Measurements from ENCODE around the gene NEGR1.

NEGR1 gene

DNA sequence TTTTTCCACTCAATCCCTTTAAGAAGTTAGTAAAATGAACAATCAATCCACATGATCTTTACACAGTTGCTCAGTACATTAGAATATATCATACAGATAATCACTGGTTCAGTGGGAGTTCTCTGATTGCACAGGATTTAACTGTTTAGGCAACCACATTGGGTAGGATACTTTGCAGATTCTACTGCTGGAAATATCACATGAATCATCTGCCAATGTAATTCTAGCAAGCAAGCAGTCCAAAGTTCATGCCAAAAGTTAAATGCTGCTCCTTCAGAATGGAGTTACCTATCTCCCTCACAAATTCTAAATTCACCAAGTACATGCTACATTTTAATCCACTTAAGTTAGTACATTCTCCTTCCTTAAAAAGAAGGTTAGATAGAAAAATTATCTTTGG is 52.4 kb downstream of the NEGR1 start:
- DNase-seq: no peak

DNA sequence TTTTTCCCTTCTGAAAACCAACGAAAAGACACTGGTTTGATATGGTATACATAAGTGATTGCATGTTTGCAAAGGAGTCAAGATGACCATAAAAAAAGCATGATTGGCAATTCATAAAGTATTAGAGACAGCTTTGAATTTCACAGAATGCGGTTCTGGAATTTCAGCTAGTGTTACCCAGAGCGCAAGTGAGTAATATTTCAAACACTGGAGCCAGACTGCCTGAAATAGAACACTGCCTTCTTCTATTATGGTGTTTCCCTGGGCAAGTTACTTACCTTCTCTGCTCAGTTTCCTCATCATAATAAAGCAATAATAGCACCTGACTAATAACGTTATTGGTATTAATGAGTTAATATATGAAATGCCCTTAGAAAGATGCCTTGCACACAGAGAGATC is 54.7 kb downstream of the NEGR1 start:
- no peak for DNase-seq

DNA sequence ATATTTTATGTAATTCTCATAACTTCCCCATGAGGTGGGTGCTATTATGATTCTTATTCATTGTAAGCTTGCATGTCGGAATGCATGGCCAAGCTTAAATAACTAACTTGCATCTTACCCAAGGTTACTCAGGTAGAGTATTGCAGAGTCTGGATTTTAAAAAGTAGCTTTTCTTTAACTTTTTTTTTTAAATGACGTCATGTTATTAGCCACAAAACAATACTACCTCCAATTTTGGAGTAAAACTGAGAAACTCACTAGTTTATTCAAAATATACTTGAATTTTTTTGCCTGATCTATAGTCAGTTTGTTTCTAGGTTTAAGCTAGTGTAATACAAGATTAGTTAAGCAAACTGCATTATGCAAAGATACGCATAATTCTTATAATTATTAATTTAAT is 57.8 kb downstream of the NEGR1 start:
- no peak for DNase-seq

DNA sequence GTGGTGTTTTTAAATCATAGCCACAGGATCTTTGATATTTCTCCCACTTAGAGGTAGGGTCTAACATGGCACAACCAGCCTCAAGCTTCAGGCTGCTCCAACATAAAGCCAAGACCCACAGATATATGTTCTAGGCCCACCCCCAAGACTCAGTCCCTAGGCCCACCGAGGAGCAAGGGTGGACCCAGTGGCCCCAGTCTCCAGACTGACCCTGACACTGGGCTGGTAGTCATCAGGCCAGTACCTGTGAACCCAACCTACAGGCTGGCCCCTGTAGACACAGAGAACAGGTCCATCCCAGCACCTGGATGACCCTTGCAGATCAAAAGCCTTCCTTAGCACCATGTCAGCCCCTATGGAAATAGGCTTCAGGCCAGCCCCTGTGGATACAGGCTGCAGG is 60.5 kb downstream of the NEGR1 start:
- DNase-seq: no peak

DNA sequence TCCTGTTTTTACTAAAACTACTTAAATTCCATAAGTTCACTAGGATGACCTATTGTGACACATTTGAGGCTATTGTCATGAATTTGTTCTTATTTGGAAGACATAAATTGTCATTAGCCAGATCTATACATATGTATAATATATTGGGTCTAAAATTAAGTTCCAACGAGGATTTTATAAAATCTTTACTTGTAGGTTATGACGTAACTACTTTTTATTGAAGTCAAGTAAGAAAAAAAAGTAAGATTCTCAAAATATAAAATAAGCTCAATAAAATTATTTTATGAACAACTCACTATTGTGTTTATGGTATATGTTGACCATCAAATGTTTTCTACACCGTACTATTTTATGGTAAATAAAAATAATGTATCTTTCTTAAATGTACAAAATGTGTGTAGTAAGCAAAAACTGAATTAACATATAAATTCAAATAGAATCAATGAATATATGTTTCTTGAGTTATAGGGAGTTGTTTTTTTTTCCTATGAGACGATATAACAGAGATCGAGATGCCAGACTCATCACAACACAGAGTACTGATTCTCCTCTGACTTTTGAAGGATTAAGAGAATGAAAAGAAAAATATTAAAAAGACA is 64.1 kb downstream of the NEGR1 start:
- no peak for DNase-seq

DNA sequence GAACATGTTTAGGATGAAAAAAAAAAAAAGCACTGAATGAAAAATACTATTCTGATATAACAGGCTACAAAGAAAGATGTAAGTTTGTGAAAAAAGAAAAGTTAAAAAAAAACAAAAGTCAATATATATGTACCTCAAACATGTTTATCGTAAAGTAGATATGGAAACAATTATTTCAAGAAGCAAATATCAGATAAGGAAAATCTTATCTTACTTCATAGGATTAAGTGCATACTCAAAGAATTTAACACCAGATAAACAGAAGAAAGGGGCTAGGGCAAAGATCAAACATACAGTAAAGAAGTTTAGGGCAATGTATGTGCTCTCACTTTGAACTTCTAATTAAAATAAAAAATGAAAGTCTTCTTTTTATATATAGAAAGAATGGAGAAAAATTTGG is 75.3 kb downstream of the NEGR1 start:
- DNase-seq: no peak

DNA sequence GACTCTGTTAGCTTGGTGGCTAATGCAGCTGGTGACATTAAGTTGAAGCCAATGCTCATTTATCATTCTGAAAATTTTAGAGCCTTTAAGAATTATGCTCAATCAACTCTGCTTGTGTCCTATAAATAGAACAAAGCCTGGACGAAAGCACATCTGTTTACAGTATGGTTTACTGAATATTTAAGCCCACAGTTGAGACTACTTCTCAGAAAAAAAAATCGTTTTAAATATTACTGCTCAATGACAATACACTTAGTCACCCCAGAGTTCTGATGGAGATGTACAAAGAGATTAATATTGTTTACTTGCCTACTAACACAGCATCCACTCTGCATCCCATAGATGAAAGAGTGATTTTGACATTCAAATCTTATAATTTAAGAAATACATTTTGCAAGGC is 79.6 kb downstream of the NEGR1 start:
- no peak for DNase-seq

DNA sequence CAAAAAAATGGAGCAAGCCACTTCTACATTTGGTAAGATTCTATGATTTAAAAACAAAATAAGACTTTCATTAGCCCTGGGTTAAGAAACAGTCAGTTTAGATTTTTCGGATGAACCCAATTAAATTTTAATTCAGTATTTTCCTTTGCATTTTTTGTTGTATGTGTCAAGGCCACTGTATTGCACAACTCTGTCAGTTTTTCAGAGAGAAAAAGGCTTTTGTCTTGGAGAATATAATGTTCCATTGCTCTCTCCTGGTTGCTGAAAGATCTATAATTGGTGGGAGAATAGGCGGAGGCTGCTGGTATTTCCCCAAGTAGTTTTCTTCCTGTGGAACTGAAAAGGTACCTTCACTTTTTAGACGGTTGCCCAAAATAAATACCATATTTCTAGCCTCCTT is 84.6 kb downstream of the NEGR1 start:
- no peak for DNase-seq

DNA sequence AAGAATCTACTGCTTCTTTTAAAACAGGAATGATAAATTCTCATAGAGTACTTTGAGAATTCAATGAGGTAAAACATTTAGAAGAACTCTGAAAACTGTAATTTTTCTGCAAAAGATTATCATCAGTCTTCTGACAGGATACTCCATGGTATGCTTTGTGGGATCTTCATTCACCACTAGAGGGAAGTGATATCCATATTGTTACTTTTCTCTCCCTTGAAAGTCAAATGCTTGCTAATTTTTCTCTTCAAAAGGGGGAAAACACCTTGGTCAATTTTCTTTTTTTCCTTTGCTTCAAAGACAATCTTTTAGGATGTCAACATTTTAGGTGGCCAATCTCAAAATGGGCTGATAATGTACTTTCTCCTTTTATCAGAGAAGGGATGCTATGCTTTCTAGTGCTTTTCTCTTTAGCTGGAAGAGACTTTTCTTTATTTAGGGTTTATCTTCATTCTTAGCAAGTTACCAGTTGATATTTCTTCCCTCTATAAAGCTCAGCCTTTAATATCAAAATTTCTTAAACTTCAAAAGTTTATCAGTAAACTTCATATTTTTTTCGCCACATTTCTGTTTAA is 95.5 kb downstream of the NEGR1 start:
- no peak for DNase-seq

DNA sequence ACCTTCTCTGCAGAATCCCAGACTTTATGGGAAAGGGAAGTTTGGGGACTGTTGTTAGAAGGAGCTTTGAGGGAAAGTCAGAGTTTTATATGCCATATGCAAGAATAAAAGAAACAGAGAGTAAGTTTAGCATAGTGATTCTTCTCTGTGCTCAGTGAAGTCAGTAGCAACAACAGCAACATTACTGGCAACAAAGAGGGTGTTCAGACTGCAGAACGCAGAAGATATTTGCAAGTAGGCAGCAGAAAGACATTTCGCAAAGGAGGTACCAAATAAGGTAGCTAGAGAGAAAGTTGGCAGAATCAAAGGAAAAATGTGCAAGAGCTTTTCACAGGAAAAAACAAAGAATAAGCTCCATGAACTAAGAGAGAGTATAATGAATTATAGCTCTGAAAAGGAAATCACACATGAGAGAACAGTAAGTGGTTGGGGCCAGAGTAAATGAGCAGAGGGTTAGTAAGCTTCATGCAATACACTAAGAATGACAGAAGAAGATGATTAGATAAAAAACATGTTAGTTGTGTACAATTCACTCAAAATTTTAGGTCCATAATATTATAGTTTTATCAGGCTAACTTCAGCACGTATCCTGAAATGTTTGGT is 98.1 kb downstream of the NEGR1 start:
- DNase-seq: no peak

DNA sequence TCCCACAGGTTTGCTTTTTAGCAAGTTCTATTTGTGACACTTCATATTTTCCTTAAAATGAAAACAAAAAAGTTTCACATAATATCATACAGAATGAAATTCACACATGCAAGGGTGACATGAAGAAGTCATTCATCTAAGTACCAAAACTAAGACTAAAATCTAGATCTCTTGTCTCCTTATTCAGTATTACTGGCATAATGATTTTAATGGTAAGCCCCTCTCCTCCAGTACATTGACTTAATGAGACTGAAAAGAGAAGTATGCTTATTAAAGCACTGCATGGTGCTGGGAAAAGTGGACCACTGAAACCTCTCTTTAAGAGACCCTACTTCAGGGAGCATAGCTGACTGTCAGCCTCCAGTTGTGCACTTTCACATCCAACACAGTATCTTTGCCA is 99.5 kb downstream of the NEGR1 start:
- DNase-seq: no peak

DNA sequence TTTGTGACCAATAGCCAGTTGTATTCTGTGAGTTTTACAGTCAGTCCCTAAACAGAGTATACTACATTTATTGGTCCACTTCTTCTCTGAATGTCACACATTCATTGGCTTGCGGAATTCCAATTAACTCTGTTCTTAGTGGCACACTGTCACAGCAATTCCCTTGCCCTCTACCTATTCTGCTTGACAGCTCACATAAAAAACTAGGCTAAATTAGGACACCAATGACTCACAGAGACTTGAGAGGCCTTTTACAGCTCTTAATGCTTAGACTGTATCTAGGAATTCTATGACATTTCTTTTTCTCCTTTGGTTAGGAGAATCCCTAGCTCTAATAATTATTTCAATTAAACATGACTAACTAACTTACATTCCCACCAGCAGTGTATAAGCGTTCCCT is 104.1 kb downstream of the NEGR1 start:
- DNase-seq: no peak

DNA sequence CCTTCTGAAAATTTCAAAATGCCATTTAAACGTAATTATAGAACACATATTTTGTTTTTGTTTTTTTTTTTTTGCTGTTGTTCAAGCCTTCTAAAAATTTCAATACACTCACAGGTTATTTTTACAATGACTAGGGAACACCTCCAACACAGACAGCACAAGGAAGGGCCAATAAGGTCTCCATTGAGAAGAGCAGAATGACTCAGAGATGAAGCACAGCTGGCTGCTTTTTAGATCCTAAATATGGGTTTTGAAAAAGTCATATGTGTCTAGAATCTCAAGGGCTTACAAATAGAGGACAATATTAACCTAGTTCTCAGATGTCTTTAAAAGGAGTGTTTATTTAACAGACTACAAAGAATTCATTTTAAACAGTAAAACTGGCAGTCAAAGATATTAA is 104.6 kb downstream of the NEGR1 start:
- no peak for DNase-seq

DNA sequence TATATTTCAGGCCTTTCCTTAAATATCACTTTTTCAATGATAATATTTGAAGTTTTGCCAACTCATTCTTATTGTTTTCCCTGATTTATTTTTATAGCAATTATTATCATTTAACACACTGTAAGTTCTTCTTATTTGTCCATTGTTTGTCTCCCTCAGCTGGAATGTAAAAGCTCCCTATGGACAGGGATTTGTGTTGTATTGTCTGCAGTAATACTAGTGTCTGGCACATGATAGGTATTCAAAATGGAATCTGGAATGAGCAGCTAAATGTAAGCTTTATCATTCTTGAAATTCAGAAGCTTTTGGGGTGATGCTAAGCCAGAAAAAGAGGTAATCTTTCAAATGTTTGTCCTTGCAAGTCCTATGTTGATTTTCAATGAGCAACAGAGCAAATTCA is 112.1 kb downstream of the NEGR1 start:
- no peak for DNase-seq

DNA sequence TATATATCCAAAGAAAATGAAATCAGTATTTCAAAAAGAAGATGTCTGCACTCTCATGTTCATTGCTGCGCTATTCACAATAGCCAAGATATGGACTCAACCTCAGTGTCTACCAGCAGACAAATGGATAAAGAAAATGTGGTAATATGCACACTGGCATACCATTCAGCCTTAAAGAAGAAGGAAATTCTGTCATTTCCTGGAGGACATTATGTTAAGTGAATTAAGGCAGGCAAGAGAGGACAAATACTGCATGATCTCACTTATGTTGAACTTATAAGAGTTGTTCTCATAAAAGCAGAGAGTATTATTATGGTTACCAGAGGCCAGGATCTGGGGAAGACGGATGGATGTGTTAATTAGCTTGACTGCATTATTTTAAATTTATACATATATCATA is 115.9 kb downstream of the NEGR1 start:
- no peak for DNase-seq

DNA sequence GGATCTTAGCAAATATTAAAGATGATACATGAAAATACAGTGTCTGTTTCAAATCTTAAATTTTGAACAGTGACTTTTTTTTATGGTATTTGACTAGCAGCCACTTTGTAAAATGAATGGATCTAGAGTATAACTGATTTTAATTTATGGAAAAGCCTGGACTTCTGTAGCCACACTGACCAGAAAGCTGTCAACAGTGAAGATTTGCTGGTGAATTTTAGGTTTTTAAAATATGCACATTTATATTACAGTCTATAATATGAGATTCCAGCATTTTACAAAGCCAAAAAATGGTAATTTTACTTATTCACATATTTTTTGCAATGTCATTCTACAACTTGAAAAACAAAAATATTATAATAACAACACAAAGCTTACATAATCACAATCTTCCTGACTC is 131.8 kb downstream of the NEGR1 start:
- DNase-seq: no peak

DNA sequence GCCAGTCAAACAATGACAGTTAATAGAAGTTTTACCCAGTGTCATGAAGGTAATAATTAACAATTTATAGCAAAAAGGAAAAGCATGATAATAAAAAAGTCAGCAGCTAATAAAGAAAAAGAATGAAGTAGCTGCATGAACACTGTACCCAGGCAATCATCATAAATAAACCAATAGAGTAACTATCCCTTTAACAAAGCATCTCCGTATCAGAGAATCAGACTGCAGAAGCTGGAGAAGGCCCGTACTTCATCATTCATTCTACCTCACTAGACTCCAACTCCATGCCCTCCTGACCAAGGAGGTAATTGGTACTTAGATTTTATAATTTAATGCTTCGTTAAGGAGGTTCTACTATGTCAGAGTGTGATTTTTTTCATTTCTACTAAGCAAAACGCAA is 140.5 kb downstream of the NEGR1 start:
- DNase-seq: no peak

DNA sequence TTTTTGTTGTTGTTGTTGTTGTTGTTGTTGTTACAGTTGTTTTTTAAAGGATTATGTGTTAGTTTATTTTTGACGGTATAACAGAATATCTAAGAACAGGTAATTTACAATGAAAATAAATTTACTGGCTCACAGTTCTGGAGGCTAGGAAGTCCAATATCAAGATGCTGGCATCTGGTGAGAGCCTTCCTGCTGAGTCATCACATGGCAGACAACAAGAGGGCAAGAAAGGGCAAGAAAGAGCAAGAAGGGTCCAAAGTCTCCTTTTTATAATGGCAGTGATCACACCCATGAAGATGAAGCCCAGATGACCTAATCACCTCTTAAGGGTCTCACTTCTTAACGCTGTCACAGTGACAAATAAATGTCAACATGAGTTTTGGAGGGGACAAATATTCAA is 142.1 kb downstream of the NEGR1 start:
- no peak for DNase-seq

DNA sequence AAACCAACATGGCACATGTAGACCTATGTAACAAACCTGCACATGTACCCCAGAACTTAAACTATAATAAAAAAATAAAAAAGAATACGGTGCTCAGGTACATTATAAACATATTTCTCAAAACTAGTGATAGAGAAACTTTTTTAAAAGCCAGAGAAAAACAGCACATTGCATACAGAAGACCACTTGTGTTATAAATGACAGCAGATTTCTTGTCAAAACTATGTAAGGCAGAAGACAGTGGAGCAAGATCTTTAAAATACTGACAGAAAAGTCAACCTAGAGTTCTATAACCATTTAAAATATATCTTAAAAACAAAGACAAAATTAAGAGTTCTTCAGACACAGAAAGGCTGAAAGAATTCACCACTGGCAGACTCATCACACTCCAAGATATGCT is 144.7 kb downstream of the NEGR1 start:
- DNase-seq: no peak

DNA sequence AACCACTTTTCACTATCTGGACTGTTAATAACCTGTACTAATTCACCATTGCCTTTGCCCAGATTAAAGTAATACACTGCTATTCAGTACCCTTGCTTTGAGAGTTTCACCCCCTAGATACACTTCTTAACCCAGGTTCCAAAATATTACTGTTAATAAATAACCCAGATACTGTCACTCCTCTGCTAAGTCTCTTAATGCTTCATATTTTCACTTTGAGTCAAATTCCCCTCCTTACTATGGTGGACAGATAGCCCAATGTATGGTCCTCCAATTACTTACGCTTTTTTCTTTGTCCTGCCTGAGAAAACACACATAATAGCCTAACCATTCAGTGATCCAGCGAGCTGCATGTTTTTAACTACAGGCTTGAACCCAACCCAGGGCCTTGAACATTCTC is 152.5 kb downstream of the NEGR1 start:
- DNase-seq: no peak

DNA sequence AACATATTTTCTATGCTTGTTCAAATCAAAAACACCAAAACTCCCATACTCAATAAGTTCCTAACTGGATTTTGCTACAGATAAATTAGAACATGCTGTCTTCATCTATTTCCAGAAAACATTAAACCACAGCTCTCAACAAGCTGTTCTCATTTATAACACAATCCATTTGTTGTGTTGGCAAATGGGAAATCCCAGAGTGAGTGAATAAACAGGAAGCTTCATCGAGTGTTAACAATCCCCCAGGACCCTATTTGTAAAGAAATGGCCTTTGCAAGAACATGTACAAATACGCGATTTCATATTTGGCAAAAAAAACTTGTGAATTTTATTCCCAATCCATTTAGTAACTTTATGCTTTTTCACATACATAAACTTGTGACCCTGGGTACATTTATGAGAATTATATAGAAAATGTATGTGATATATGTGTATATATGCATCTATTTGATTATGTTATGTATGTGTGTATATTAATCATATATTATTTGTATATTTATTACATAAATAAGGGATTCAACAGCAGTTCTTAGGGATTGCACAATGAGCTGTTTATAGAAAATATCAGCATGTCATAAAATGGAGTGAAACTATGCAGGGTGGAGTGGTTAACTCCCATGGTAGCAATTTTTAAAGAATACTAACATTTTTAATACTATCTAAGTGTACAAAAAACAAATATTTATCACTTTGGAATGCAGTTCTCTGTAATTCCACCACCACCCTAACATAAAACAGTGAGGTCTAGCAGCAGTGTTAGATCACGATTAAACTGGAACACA is 160.0 kb downstream of the NEGR1 start:
- DNase-seq: no peak

DNA sequence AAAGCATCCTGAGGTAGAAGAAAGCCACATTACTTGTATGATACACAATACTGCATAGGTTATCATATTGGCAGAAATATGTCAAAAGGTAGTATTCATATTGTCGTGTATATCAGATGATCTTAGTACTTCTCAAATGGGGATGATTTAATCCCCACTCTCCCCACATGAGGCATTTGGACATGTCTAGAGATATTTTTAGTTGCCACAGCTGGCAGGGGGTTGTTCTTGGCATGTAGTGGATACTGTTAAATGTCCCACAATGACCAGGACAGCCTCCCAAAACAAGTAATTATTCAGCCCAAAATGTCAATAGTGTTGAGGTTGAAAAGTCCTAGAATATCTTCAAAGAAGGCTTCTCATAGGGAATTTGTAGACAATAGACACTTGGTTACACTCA is 162.8 kb downstream of the NEGR1 start:
- no peak for DNase-seq

DNA sequence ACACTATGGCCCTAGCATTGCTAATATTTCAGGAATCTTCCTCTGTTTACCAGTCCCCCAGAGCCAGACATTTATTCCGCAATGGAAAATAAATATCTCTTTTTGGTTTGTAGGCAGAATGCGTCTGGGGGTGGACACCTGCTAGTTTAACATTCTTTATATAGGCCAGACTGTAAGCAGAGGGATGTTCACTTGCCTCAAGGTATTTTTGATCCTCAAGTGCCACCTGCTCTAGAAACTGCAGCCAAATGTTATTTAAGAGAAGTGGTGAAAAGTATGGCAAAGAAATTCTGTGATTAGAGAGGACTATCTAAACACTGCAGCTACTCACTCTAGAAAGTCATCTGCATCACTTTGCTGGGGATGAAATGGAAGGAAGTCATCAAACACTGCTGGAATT is 164.7 kb downstream of the NEGR1 start:
- no peak for DNase-seq

DNA sequence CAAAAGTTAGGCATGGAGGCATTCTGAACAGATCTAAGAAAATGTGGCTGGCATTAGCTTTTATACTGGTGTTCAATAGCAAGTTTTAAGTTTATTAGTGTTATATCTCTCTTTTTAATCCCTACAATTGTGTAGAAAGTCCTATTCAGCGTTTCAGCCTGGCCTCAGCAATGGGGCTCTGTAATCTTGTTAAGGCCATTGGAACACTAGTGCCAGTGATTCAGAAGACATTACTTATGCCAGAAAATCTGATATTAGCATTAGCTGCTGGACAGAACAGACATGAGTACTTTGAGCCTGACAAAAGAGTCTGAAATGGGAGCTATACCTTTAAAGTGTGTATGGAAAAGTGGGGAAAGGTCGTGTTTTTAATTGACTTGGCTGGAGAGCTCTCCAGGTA is 167.0 kb downstream of the NEGR1 start:
- DNase-seq: no peak

All from activated CD4-positive, alpha-beta T cell treated with anti-CD3 and anti-CD28 coated beads, Interleukin-2, amount 50 U/mL, for 48 hours (primary cell).